H9 (cell line): Measurements from ENCODE around the gene SETD9. TPM values are rescaled to one million over a fixed set of nuclear protein-coding genes. Genes with fewer than 3 reads are reported as not detected.

Source experiments
- DNase-seq: peaks from one replicate; pipeline ENCODE4 v3.0.0-alpha.2; 2017
- H2AFZ ChIP-seq: one replicate; pipeline ENCODE4 v1.6.1; 2013; ENCODE audit warnings: mild to moderate bottlenecking, low read length, control low read depth, moderate library complexity
- H2AK5ac ChIP-seq: 2 replicates; pipeline ENCODE4 v1.6.1; 2013; ENCODE audit warnings: low read length, control low read depth, mixed read lengths; ENCODE audit not compliant: insufficient read length
- H2BK120ac ChIP-seq: one replicate; pipeline ENCODE4 v1.6.1; 2013; ENCODE audit warnings: low read depth, mild to moderate bottlenecking, low read length, control low read depth, inconsistent platforms; ENCODE audit not compliant: poor library complexity, severe bottlenecking
- H2BK12ac ChIP-seq: 2 replicates; pipeline ENCODE4 v1.6.1; 2013; ENCODE audit warnings: low read length, control low read depth, mixed read lengths, low read depth; ENCODE audit not compliant: insufficient read length
- H2BK15ac ChIP-seq: 2 replicates; pipeline ENCODE4 v1.6.1; 2013; ENCODE audit warnings: low read depth, low read length, control low read depth
- H2BK20ac ChIP-seq: one replicate; pipeline ENCODE4 v1.6.1; 2013; ENCODE audit warnings: low read depth, mild to moderate bottlenecking, low read length, control low read depth, inconsistent platforms; ENCODE audit not compliant: poor library complexity, severe bottlenecking
- H2BK5ac ChIP-seq: 2 replicates; pipeline ENCODE4 v1.6.1; 2013; ENCODE audit warnings: low read length, control low read depth, mixed read lengths; ENCODE audit not compliant: insufficient read length
- H3K14ac ChIP-seq: 2 replicates; pipeline ENCODE4 v1.6.1; 2013; ENCODE audit warnings: low read length, control low read depth; ENCODE audit not compliant: insufficient read depth
- H3K18ac ChIP-seq: 2 replicates; pipeline ENCODE4 v1.6.1; 2013; ENCODE audit warnings: low read depth, mild to moderate bottlenecking, mixed read lengths, low read length, control low read depth; ENCODE audit not compliant: insufficient read length
- H3K23ac ChIP-seq: 2 replicates; pipeline ENCODE4 v1.6.1; 2013; ENCODE audit warnings: low read length, control low read depth, mixed read lengths, low read depth; ENCODE audit not compliant: insufficient read length
- H3K23me2 ChIP-seq: 2 replicates; pipeline ENCODE4 v1.6.1; 2013; ENCODE audit warnings: low read depth, mild to moderate bottlenecking, mixed read lengths, low read length, control low read depth; ENCODE audit not compliant: insufficient read length, poor library complexity, severe bottlenecking
- H3K27ac ChIP-seq: 2 replicates; pipeline ENCODE4 v1.5.1; 2013; ENCODE audit warnings: low read length, control low read depth, mixed read lengths, low read depth; ENCODE audit not compliant: insufficient read length
- H3K27me3 ChIP-seq: 2 replicates; pipeline ENCODE4 v1.6.1; 2013; ENCODE audit warnings: low read length, control low read depth, inconsistent platforms; ENCODE audit not compliant: insufficient read depth
- H3K4ac ChIP-seq: 2 replicates; pipeline ENCODE4 v1.6.1; 2013; ENCODE audit warnings: low read depth, mild to moderate bottlenecking, control low read depth, inconsistent platforms, low read length, moderate library complexity
- H3K4me1 ChIP-seq: 2 replicates; pipeline ENCODE4 v1.6.1; 2013; ENCODE audit warnings: low read length, control low read depth, inconsistent platforms; ENCODE audit not compliant: insufficient read depth
- H3K4me2 ChIP-seq: 2 replicates; pipeline ENCODE4 v1.6.1; 2013; ENCODE audit warnings: low read length, control low read depth, mixed read lengths; ENCODE audit not compliant: insufficient read length, insufficient read depth
- H3K56ac ChIP-seq: 2 replicates; pipeline ENCODE4 v1.6.1; 2013; ENCODE audit warnings: low read depth, mild to moderate bottlenecking, mixed read lengths, low read length, control low read depth; ENCODE audit not compliant: insufficient read length
- H3K79me1 ChIP-seq: 2 replicates; pipeline ENCODE4 v1.6.1; 2013; ENCODE audit warnings: low read depth, mild to moderate bottlenecking, moderate library complexity, low read length, control low read depth, inconsistent platforms; ENCODE audit not compliant: insufficient read depth, poor library complexity, severe bottlenecking
- H3K79me2 ChIP-seq: 2 replicates; pipeline ENCODE4 v1.6.1; 2013; ENCODE audit warnings: low read length, control low read depth, inconsistent platforms; ENCODE audit not compliant: insufficient read depth
- H3K9ac ChIP-seq: 2 replicates; pipeline ENCODE4 v1.6.1; 2013; ENCODE audit warnings: low read length, control low read depth, mixed read lengths; ENCODE audit not compliant: insufficient read length; ENCODE audit errors: extremely low read depth
- H3K9me3 ChIP-seq: one replicate; pipeline ENCODE4 v1.6.1; 2013; ENCODE audit warnings: low read depth, low read length, inconsistent platforms; ENCODE audit not compliant: control insufficient read depth
- H3T11ph ChIP-seq: one replicate; pipeline ENCODE4 v1.6.1; 2013; ENCODE audit warnings: mild to moderate bottlenecking, low read length, control low read depth, inconsistent platforms
- H4K20me1 ChIP-seq: one replicate; pipeline ENCODE4 v1.6.1; 2013; ENCODE audit not compliant: control insufficient read depth, insufficient read length, insufficient read depth
- H4K5ac ChIP-seq: 2 replicates; pipeline ENCODE4 v1.6.1; 2013; ENCODE audit warnings: low read depth, mild to moderate bottlenecking, mixed read lengths, low read length, control low read depth; ENCODE audit not compliant: insufficient read length
- H4K8ac ChIP-seq: replicated peaks from 2 replicates; pipeline ENCODE4 v1.6.1; 2013; ENCODE audit warnings: low read length, control low read depth, mixed read lengths, low read depth; ENCODE audit not compliant: insufficient read length
- H4K91ac ChIP-seq: 2 replicates; pipeline ENCODE4 v1.6.1; 2013; ENCODE audit warnings: low read depth, mild to moderate bottlenecking, moderate library complexity, mixed read lengths, low read length, control low read depth; ENCODE audit not compliant: insufficient read length
- H3K27ac Mint-ChIP-seq, 3 experiments: 2 replicates in 2 of 3; 3 replicates in 1 of 3; pipeline ENCODE4 v1.8.0; 2020 to 2021; ENCODE audit warnings: mixed read lengths in 3 of 3, mild to moderate bottlenecking in 1 of 3, moderate library complexity in 1 of 3
- H3K27me3 Mint-ChIP-seq: 2 replicates; pipeline ENCODE4 v1.8.0; 2021; ENCODE audit warnings: low read depth, mild to moderate bottlenecking, moderate library complexity, mixed read lengths
- H3K36me3 Mint-ChIP-seq, 3 experiments: 2 replicates in 2 of 3; 3 replicates in 1 of 3; pipeline ENCODE4 v1.8.0; 2020 to 2021; ENCODE audit warnings: low read depth in 3 of 3, mixed read lengths in 3 of 3; ENCODE audit not compliant: insufficient read depth in 1 of 3
- H3K4me1 Mint-ChIP-seq, 2 experiments: 2 replicates each; pipeline ENCODE4 v1.8.0; 2020; ENCODE audit warnings: mixed read lengths in 2 of 2
- H3K4me3 Mint-ChIP-seq, 2 experiments: 2 replicates in 1 of 2; 3 replicates in 1 of 2; pipeline ENCODE4 v1.8.0; 2020 to 2021; ENCODE audit warnings: mild to moderate bottlenecking in 2 of 2, mixed read lengths in 2 of 2, moderate library complexity in 1 of 2
- H3K9me3 Mint-ChIP-seq, 2 experiments: 2 replicates in 1 of 2; 3 replicates in 1 of 2; pipeline ENCODE4 v1.8.0; 2020; ENCODE audit warnings: mild to moderate bottlenecking in 2 of 2, mixed read lengths in 2 of 2, moderate library complexity in 1 of 2
- CTCF ChIP-seq: fragments of 200-600 bp; sonication (generic); conservative IDR thresholded peaks from 3 replicates; pipeline ENCODE4 v1.8.0; 2021; ENCODE audit warnings: antibody characterized with exemption, mild to moderate bottlenecking
- WGBS: extraction: QIAGEN DNeasy Blood & Tissue Kit; methylation state at CpG from one replicate; pipeline ENCODE4 v1.1.7; 2013; ENCODE audit warnings: missing lambda C conversion rate, low lambda C conversion rate, mixed read lengths; ENCODE audit not compliant: insufficient read length; ENCODE audit errors: extremely low coverage; 5-methylcytosine and 5-hydroxymethylcytosine counted together
- total RNA-seq: library from RNA; stranded (reverse); gene quantifications from 2 replicates; pipeline ENCODE4 v1.2.1, GENCODE V29; 2021

SETD9 gene
- total RNA-seq, 1 experiment from 2014 or later, result 15.7 TPM

GRCh38 chr5:56954262-56954661 is 44.9 kb downstream of the SETD9 start:
- no peak for TF ChIP-seq CTCF
- no CpG with 5 or more reads among the region's 1 CpG for WGBS
- H3K4me1 Mint-ChIP-seq, result peaks cover 23 to 25% of the 10 kb centered on the region in 2 experiments

More at GRCh38 chr5:56954262-56954661, 44.9 kb downstream of the SETD9 start:
- peaks cover 0 to 7% (median 5%) of the 10 kb centered on the region in 3 experiments; a peak in 5 of 7 replicates for H3K36me3 Mint-ChIP-seq
- Histone ChIP-seq H2BK12ac (no peak overlapping the region), H3K23ac (no peak overlapping the region), H3K79me1 (no peaks in the 10 kb centered on the region), H3K4me2 (no peak overlapping the region), H3K27me3 (no peaks in the 10 kb centered on the region; the same call in 1 of the 2 replicates), H3K9ac (no peak overlapping the region), H3K18ac (no peak overlapping the region), H2BK15ac (no peak overlapping the region), H3K56ac (no peak overlapping the region), H3K9me3 (no peaks in the 10 kb centered on the region), H4K5ac (no peak overlapping the region), H2AK5ac (no peak overlapping the region), H3T11ph (no peak overlapping the region), H4K91ac (no peak overlapping the region), H3K4ac (no peak overlapping the region), H3K79me2 (peaks cover 2% of the 10 kb centered on the region; the same call in 1 of the 2 replicates), H4K20me1 (no peaks in the 10 kb centered on the region), H3K27ac (no peak overlapping the region), H2BK5ac (no peak overlapping the region), H3K4me1 (no peaks in the 10 kb centered on the region), H4K8ac (no peak overlapping the region), H2BK20ac (no peak overlapping the region), H2AFZ (no peak overlapping the region), H2BK120ac (no peak overlapping the region), H3K14ac (no peak overlapping the region), H3K23me2 (peaks cover 10% of the 10 kb centered on the region)
- no peak overlapping the region for H3K4me3 Mint-ChIP-seq
- DNase-seq, result no peak
- no peaks in the 10 kb centered on the region; a peak in 1 of 5 replicates for H3K9me3 Mint-ChIP-seq
- no peak overlapping the region for H3K27ac Mint-ChIP-seq
- H3K27me3 Mint-ChIP-seq, result peaks cover 18% of the 10 kb centered on the region
